ENCODE data around the gene DLGAP1.

DNA sequence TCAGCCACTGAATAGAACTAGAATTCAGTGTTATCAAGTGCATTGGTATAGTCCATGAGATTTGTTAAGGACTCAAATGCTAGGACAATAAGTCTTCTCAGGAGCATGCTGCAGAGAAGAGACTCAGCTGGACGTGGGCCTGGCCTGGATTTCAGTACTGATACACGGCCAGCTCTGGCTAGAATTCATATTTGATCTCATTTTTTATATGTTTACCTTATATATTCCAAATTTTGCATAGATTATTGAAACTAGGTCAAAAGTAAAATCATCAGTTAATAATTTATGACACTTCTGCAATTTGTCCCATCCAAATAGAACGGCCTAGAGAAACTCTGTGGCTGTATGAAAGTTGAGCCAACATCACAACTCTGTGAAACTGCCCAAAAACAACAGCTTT, 262.0 kb downstream of the DLGAP1 start:
- TF ChIP-seq SP1 (IDR thresholded peaks at IDR 0.05) (no peak), ELF4 (IDR thresholded peaks at IDR 0.05) (no peak), LEF1 (IDR thresholded peaks at IDR 0.05; ENCODE audit: borderline replicate concordance) (no peak)
